Endothelial cell of umbilical vein (primary cell): Measurements from ENCODE around the gene RAD18. TPM values are rescaled to one million over a fixed set of nuclear protein-coding genes. Genes with fewer than 3 reads are reported as not detected.

ENCODE experiments used
- BruUV-seq: library from RNA; stranded (reverse); fragments of 400-500 nt; replicated peaks from 2 replicates; lab custom pipeline; 2021; lab: Mats Ljungman, UMichigan
- CTCF ChIA-PET: fragments of 300-600, 350-600 bp; sonication (Branson Sonifier 250); formaldehyde crosslinking; loops from one replicate; lab custom pipeline; 2021; ENCODE audit warnings: antibody characterized with exemption, inconsistent platforms; lab: Charles Lee
- POLR2A ChIA-PET: fragments of 300-600, 350-600 bp; sonication (Branson Sonifier 250); formaldehyde crosslinking; loops from one replicate; lab custom pipeline; 2021; ENCODE audit warnings: antibody characterized with exemption, inconsistent platforms; lab: Charles Lee
- DNase-seq: peaks from one replicate; pipeline ENCODE4 v3.0.0-alpha.2; 2011; ENCODE audit warnings: low read depth, low spot score
- FAIRE-seq: peaks from 2 replicates; lab custom pipeline; 2011; peaks lifted over from hg19 to GRCh38; lab: Jason Lieb, UNC
- H2AFZ ChIP-seq: 2 replicates; pipeline ENCODE4 v1.6.0; 2012; ENCODE audit warnings: low read depth, low read length, control low read depth, inconsistent platforms
- H3K27ac ChIP-seq: 2 replicates; pipeline ENCODE4 v1.5.1; 2011; ENCODE audit warnings: low read depth, mild to moderate bottlenecking, control low read depth, low read length, moderate library complexity; ENCODE audit not compliant: insufficient read depth
- H3K27me3 ChIP-seq, 2 experiments: 2 replicates each; pipeline versions ENCODE4 v1.6.0 to v1.6.1; 2011; ENCODE audit warnings: low read length in 2 of 2, mixed read lengths in 1 of 2; ENCODE audit not compliant: control insufficient read depth in 2 of 2, insufficient read depth in 2 of 2
- H3K36me3 ChIP-seq, 2 experiments: 2 replicates in 1 of 2; 3 replicates in 1 of 2; pipeline ENCODE4 v1.5.1; 2011; ENCODE audit warnings: low read length in 2 of 2, mild to moderate bottlenecking in 1 of 2, moderate library complexity in 1 of 2; ENCODE audit not compliant: control insufficient read depth in 2 of 2, insufficient read depth in 2 of 2; ENCODE audit errors: extremely low read depth in 1 of 2
- H3K4me1 ChIP-seq: 3 replicates; pipeline ENCODE4 v1.5.1; 2011; ENCODE audit warnings: mild to moderate bottlenecking, low read length; ENCODE audit not compliant: control insufficient read depth, insufficient read depth; ENCODE audit errors: extremely low read depth
- H3K4me2 ChIP-seq: 2 replicates; pipeline ENCODE4 v1.6.1; 2011; ENCODE audit warnings: low read length, control low read depth, mixed read lengths; ENCODE audit not compliant: insufficient read depth
- H3K4me3 ChIP-seq, 3 experiments: fragments of 200-600 bp in 1 of 3; sonication (generic), shearing (Covaris generic) in 1 of 3; replicated peaks in 1 of 3; 2 replicates each; pipeline ENCODE4 v1.5.1; 2011 to 2016; ENCODE audit warnings: control low read depth in 3 of 3, low read length in 3 of 3, mild to moderate bottlenecking in 2 of 3, inconsistent platforms in 1 of 3, low read depth in 1 of 3, moderate library complexity in 1 of 3; ENCODE audit not compliant: insufficient read depth in 1 of 3
- H3K79me2 ChIP-seq: 2 replicates; pipeline ENCODE4 v1.6.0; 2012; ENCODE audit warnings: low read length, inconsistent platforms; ENCODE audit not compliant: control insufficient read depth, insufficient read depth
- H3K9ac ChIP-seq: replicated peaks from 2 replicates; pipeline ENCODE3; 2011; ENCODE audit warnings: low read length, control low read depth; ENCODE audit not compliant: insufficient read depth; ENCODE audit errors: extremely low read depth
- H3K9me1 ChIP-seq: replicated peaks from 3 replicates; pipeline ENCODE4 v1.6.0; 2011; ENCODE audit warnings: mild to moderate bottlenecking, low read length; ENCODE audit not compliant: control insufficient read depth, insufficient read depth; ENCODE audit errors: extremely low read depth
- H3K9me3 ChIP-seq: replicated peaks from 2 replicates; pipeline ENCODE4 v1.5.1; 2012; ENCODE audit warnings: low read length, inconsistent platforms; ENCODE audit not compliant: control insufficient read depth, insufficient read depth
- H4K20me1 ChIP-seq: replicated peaks from 2 replicates; pipeline ENCODE3; 2011; ENCODE audit warnings: mild to moderate bottlenecking, low read length; ENCODE audit not compliant: control insufficient read depth, insufficient read depth; ENCODE audit errors: extremely low read depth
- CTCF ChIP-seq, 2 donors: IDR thresholded peaks; 1 replicate in 1 of 2; 2 replicates in 1 of 2; pipeline ENCODE4 v1.5.1; 2011; ENCODE audit warnings: low read length in 2 of 2, mild to moderate bottlenecking in 2 of 2, moderate library complexity in 2 of 2, control low read depth in 1 of 2, inconsistent platforms in 1 of 2, low read depth in 1 of 2; ENCODE audit not compliant: insufficient read depth in 1 of 2; ENCODE audit errors: extremely low read depth in 1 of 2
- MAX ChIP-seq: IDR thresholded peaks from 2 replicates; pipeline ENCODE4 v1.6.1; 2011; ENCODE audit not compliant: insufficient read depth, insufficient read length
- MYC ChIP-seq: IDR thresholded peaks from one replicate; pipeline ENCODE4 v1.6.1; 2011; ENCODE audit warnings: mild to moderate bottlenecking, low read depth, low read length
- dilution Hi-C: fragments of 300-500 bp; cut with MboI; formaldehyde crosslinking; loops from one replicate; pipeline ENCODE4 v1.15.0; 2019; ENCODE audit warnings: low sequenced_read_pairs; ENCODE audit not compliant: extremely low pct_ligation_motif_present
- intact Hi-C: fragments of 100-400 bp; cut with micrococcal nuclease; formaldehyde crosslinking; loops from one replicate; pipeline ENCODE4 v1.10.0; 2022
- polyA plus RNA-seq, 4 experiments: library from polyadenylated mRNA; depleted of rRNA in 3 of 4; stranded (reverse) in 3 of 4; unstranded in 1 of 4; fragments of >200 nt; gene quantifications; 2 replicates each; pipeline versions ENCODE4 v1.2.1 to v1.2.3, GENCODE V29; 2011 to 2012; ENCODE audit warnings: missing spikeins in 1 of 4
- total RNA-seq: library from RNA; stranded (reverse); gene quantifications from 2 replicates; pipeline ENCODE4 v1.2.3, GENCODE V29; 2021

Gene RAD18
- total and polyA plus RNA-seq, 2 donors (not counting 3 experiments of a cell fraction or from before 2014, with no cell fraction given): 7.9 to 23.8 TPM

GRCh38 chr3:8938021-8938420 is 25.3 kb downstream of the RAD18 start:
- Histone ChIP-seq H3K9me3 (no peaks in the 10 kb centered on the region), H3K79me2 (peaks cover 2% of the 10 kb centered on the region), H3K9me1 (no peaks in the 10 kb centered on the region), H3K4me1 (peaks cover 21% of the 10 kb centered on the region), H4K20me1 (no peaks in the 10 kb centered on the region), H3K36me3 (peaks cover 3 to 12% of the 10 kb centered on the region in 2 experiments), H3K4me3 (no peak overlapping the region), H3K4me2 (peak overlapping the region; percentile 57), H3K27me3 (no peaks in the 10 kb centered on the region), H3K9ac (peak overlapping the region; percentile 62), H2AFZ (no peak overlapping the region), H3K27ac (peak overlapping the region; percentile 87)
- intact Hi-C loops (no loop called here), dilution Hi-C loops (no loop called here)
- ChIA-PET CTCF (interaction anchor here (1.0 to 2.3 kb wide), 3 partner anchors 26 to 168 kb away, joined by 3 to 11 read pairs (median 7); partner anchors contain the start of gene OXTR), POLR2A (no interaction called here)
- TF ChIP-seq MYC (no peak), MAX (no peak), CTCF (IDR thresholded peaks at IDR 0.05; ENCODE audit: extremely low read depth in 1 of 2, insufficient read depth in 1 of 2, low read depth in 1 of 2, low read length in 2 of 2) (peak; percentile 19 to 32)
- BruUV-seq: no TSS peak
- DNase-seq: peak; percentile 61
- FAIRE-seq: no peak
